NCI-H1105 (cell line): ENCODE measurements around the gene GSK3B.
"Not testable (repeated sequence)": the region's sequence is repeated elsewhere in the genome, so short reads cannot be mapped to it uniquely, and the experiment has no call there.

Source experiments
- DNase-seq: peaks from one replicate; lab custom pipeline; 2025; lab: John Stamatoyannopoulos, UW

The GSK3B gene

GRCh38 chr3:120013481-120013880, 80.8 kb downstream of the GSK3B start:
- no peak for DNase-seq

GRCh38 chr3:120005741-120006140, 88.5 kb downstream of the GSK3B start:
- not testable (repeated sequence) for DNase-seq

- not testable (repeated sequence) for DNase-seq
Measured at GRCh38 chr3:120004008-120004498, 90.2 kb downstream of the GSK3B start.

GRCh38 chr3:119998166-119998565, 96.1 kb downstream of the GSK3B start:
- no peak for DNase-seq

- DNase-seq: no peak
Measured at GRCh38 chr3:119990888-119991287, 103.4 kb downstream of the GSK3B start.

- no peak for DNase-seq
Measured at GRCh38 chr3:119989981-119990655, 104.1 kb downstream of the GSK3B start.

GRCh38 chr3:119986812-119987211, 107.4 kb downstream of the GSK3B start:
- DNase-seq: not testable (repeated sequence)

- DNase-seq: no peak
Measured at GRCh38 chr3:119981386-119981785, 112.9 kb downstream of the GSK3B start.

GRCh38 chr3:119978554-119979208, 115.6 kb downstream of the GSK3B start:
- no peak for DNase-seq

- no peak for DNase-seq
Measured at GRCh38 chr3:119977353-119977752, 116.9 kb downstream of the GSK3B start.

GRCh38 chr3:119976214-119976613, 118.0 kb downstream of the GSK3B start:
- no peak for DNase-seq

- no peak for DNase-seq
Measured at GRCh38 chr3:119974656-119975055, 119.6 kb downstream of the GSK3B start.

GRCh38 chr3:119973018-119973646, 121.1 kb downstream of the GSK3B start:
- DNase-seq: no peak

- DNase-seq: no peak
Measured at GRCh38 chr3:119969759-119970158, 124.5 kb downstream of the GSK3B start.

GRCh38 chr3:119967353-119968006, 126.8 kb downstream of the GSK3B start:
- no peak for DNase-seq

GRCh38 chr3:119965692-119966091, 128.6 kb downstream of the GSK3B start:
- no peak for DNase-seq

GRCh38 chr3:119964294-119964693, 130.0 kb downstream of the GSK3B start:
- DNase-seq: no peak

GRCh38 chr3:119955972-119956371, 138.3 kb downstream of the GSK3B start:
- DNase-seq: no peak

GRCh38 chr3:119950666-119951325, 143.5 kb downstream of the GSK3B start:
- DNase-seq: no peak

GRCh38 chr3:119945291-119945690, 149.0 kb downstream of the GSK3B start:
- DNase-seq: no peak

GRCh38 chr3:119944091-119944490, 150.2 kb downstream of the GSK3B start:
- DNase-seq: no peak

- no peak for DNase-seq
Measured at GRCh38 chr3:119939077-119939476, 155.2 kb downstream of the GSK3B start.
